GM18867 (cell line): ENCODE data around the gene CHML.

ENCODE experiments used
- ATAC-seq: cut with Tn5 transposase; IDR thresholded peaks from one replicate; pipeline ENCODE4 v1.9.1; 2021; ENCODE audit warnings: mild to moderate bottlenecking, moderate library complexity; ENCODE audit not compliant: unreplicated experiment

The CHML gene

DNA sequence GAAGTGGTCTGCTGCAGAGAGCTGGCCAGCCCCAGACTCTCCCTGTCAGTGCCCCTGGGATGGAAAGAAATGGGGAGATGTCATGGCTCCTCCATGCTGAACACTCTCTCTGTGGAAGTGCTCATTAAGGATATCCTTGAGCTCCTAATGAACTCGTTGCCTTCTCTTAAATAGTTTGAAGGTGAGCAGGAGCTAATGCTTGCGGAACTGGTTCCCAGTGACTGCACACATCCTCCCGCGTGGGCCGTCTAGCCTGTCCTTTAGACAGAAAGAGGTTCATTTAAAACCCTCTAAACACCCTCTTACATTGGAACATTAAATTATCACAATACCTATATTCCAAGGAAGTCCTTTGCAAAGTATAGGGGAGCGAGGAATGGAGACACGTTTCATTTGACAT is 6.0 kb upstream of the CHML start:
- no peak for ATAC-seq

GRCh38 chr1:241645199-241645598 is 5.0 kb upstream of the CHML start:
- ATAC-seq: no peak

DNA sequence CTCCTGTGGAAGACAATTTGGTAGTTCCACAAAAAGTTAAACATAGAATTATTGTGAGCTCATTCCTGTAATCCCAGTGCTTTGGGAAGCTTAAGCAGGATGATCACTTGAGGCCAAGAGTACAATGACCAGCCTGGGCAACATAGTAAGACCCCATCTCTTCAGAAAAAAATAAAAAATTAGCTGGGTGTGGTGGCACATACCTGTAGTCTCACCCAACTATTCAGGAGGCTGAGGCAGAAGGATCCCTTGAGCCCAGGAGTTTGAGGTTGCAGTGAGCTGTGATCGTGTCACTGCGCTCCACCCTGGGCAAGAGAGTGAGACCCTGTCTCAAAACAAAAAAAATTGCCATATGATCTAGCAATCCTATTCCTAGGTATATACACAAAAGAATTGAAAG is 4.1 kb upstream of the CHML start:
- no peak for ATAC-seq

GRCh38 chr1:241642593-241642944 is 2.4 kb upstream of the CHML start:
- no peak for ATAC-seq

GRCh38 chr1:241641773-241642592 is 1.8 kb upstream of the CHML start:
- no peak for ATAC-seq

DNA sequence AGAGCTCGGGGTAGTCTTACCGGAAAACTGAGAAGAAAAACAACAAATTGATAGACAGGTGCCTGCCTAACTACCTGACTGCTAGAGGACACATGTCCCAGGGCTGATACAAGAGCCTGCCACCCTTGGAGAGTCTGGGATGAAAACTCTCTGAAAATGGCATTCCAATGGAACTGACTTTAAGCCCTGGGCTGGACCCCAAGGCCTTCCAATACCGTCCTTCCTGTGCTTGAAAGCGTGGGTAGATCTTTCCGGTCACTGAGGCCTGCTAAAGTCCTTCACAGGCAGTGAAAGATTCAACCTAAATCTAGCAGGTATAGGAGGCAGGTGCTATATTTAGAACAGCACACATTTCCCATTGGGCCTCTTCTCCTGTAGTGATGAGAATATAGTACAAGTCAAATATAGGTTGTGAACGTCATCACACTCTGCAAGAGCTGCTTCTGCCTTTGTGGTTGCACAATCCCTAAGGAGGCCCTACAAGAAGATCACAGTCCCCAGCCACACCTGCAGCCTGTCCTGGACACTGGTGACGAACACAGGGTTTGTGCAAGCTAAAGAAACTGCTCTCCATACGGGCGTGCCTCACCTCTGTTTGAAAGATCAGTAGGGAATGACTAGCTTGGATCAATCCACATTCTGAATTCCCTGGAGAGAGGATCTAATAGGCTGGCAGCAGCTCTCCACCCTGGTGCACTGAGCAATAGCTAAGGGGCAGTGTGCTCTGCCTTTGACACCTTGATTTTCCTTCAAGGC is 876 bp upstream of the CHML start:
- ATAC-seq: no peak

DNA sequence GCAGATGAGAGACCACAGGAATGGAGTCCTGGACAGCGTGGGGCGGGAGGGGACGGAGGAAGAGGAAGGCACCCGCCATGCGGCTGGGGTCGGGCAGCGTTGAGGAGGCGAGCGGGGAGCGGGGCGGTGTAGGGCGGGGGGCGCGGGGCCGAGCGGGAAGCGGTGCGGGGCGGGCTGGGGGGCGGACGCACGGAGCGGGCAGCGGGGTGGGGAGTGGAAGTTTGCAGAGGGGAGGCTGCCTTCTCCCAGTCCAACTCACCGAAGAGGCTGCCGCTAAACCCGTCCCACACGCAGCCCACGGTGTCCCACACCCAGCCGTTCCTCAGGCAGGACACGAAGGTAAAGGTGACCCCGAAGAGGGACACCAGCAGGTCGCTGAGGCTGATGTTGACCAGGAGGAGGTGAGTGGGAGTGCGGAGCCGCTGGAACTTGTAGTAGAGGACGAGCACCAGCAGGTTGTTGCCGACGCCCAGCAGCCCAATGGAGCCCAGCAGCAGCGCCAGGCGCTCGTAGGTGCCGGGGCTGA is 483 bp downstream of the CHML start:
- peak; percentile 51 for ATAC-seq

- peak; percentile 0 for ATAC-seq
Measured at GRCh38 chr1:241638909-241639622, 1.1 kb downstream of the CHML start.

DNA sequence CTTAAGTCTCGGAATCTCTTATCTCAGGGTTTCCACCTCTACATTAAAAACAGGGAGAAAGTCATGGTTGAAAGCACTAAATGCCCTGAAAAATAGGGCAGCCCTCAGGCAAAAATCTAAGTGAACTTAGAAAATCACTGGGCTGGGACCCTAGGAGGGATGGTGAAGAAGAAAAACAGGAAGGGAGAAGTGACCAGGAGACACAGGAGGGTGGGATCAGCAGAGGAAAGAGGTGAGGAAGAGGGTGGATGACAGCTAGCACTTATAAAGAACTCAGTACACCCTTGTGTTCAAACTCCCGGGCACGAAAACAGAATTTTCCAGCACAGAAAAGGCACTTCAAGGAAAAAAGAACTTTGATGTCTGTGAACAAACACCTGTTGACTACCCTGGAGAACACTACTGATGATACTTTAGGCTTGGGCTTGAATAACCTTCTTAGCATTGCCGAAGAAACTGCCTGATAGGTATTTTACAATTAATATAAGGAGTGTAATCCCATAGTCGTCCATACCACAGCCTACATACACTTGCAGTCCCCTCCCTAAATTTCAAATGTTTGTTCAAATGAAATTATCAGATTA is 2.0 kb downstream of the CHML start:
- ATAC-seq: no peak

DNA sequence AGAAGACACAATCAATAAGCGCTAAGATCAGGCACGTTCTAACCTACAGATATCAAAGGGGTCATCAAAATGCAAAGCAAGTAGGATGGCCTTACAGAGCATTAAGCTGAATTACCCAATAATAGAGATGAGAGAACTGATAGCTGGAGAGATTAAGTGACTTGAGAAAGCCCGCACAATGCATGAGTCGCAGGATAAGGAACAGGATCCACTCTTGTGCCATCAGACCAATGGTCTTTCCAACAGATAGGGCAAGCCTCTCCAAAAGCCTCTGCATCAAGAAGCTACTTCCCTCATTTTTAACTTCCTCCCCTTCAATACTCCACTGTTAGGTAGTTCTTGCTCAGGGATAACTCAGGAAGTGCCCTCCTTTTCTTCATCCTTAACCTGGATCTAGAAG is 2.6 kb downstream of the CHML start:
- no peak for ATAC-seq

DNA sequence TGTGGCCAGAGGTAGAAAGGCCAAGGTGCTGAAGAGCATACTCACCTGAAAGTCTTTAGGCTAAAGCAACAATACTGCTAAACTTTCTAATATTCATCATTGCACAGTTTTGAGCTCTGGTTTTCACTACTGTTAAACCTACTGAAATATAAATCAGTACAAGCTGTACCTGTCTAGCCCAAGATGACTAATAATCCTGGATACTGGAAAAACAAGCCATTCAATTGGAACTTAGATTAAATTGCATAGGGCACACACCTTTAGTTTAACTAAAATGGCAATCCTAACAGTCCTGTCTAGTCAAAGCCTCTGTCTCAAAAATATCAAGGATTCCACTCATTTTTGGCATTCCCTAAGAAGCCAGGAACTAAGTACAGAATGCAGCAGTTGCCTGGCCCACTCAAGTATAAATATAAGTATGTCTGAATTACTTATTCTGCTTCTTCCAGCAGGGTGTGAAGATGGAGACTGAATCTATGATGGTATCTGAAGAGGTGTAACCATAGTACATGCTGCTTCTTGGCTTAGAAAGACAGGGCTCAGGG is 3.1 kb downstream of the CHML start:
- ATAC-seq: no peak

DNA sequence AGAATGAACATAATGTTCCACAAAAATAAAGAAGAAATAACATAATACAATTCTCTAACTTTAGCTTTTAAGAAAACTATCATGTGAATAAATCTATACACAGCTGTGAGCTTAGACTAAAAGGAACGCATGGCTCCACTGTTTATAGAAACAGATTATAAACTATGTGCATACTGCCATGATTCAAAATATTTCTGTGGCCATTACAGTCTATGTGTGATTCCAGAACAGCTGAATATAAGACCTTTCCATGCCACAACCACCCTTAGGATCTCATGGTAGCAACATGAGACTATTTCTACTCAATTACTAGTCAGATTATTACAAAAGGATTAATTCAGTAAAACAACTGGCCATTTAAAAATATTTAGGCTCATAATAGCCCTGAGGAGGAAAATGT is 3.9 kb downstream of the CHML start:
- no peak for ATAC-seq

DNA sequence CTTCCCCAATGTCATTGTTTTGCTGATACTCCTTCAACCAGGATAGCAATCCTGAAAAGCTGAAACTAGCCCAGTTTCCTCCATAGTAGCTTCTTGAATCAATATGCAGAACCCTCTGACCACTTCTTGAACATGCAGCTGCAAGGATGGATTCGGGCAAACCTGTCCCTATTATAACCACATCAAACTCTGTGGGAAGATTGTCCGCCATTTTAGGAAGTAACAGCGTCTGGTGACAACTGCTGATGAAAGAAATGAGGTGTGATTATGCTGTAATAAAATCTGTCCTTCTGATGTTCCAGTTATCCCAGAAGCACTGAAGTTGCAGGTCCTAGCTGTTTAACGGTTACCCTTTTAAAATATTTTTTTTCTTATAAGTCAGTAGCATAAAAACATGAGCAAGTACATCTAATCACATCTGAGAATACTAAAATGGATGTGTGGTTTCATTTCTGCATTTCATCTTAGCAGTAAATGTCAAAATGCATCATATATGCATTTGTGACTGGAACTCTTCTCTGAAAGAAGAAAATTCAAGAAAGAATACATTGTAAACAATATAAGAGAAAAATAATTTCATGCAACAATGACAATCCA is 4.5 kb downstream of the CHML start:
- ATAC-seq: no peak

DNA sequence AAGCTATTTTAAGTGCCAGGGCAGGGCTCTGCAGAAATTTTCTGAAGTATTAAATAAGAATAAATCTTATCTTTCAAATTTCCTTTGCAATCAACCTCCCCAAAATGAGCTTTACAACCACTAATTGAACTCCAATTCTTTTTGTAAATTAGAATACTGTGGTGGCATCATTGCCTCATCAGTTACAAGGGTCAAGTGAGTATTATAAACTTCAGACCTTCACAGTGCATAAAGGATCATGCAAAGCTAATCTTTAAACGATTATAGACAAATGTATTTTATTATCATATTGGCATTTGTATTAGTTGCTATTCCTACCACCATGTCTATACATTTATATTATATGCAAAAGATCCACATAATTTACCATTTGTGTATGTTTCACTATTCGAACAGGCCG is 7.2 kb downstream of the CHML start:
- ATAC-seq: no peak

GRCh38 chr1:241631674-241632073 is 8.5 kb downstream of the CHML start:
- no peak for ATAC-seq

DNA sequence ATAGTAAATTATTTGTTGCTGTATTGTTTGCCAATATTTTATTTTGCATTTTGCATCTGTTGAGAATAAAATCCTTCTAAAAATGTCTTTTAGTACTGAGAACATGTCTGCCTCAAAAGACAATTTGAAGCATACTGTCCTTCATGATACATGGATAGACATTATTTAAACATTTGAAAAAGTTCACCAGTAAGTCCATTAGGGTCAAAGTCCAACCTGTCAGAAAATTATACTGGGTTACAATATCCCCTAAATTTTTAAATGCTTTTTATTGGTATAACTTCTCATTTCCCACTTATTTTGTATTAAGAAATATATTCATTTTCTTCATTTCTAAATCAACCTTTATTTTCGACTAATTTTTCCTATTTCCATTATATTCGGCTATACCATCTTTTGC is 9.3 kb downstream of the CHML start:
- no peak for ATAC-seq

- no peak for ATAC-seq
Measured at GRCh38 chr1:241630476-241630875, 9.7 kb downstream of the CHML start.

DNA sequence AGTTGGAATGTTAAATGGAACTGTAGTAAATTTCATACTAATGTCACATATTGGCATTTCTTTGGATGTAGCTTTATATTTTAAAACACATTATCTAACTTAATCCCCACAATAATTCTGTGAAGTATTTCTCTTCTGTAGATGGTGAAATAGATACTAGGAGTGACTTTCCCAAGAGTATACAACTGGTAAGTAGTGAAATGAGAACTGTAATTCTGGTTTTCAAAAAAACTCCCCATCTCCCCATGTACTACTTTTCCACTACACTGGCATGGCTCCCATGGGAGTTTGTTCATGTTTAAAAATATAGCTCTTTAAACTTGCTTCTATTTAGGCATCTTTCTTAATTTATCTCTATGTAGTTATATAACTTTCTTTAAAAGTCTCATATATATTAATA is 10.2 kb downstream of the CHML start:
- ATAC-seq: no peak

- ATAC-seq: peak; percentile 82
Measured at GRCh38 chr1:241627453-241628259, 12.5 kb downstream of the CHML start.

- ATAC-seq: no peak
Measured at GRCh38 chr1:241624935-241625334, 15.2 kb downstream of the CHML start.
